Vagina (tissue), 2 donors: Measurements from ENCODE around the gene P2RX5.

ENCODE experiments used
- CTCF ChIP-seq, 3 experiments: fragments of 450-650 bp in 2 of 3; fragments of 200-600 bp in 1 of 3; sonication (generic) in 1 of 3; IDR thresholded peaks; one replicate each; pipeline ENCODE4 v1.5.1; 2017 to 2019; ENCODE audit warnings: antibody characterized with exemption in 3 of 3, mild to moderate bottlenecking in 2 of 3, moderate library complexity in 2 of 3
- POLR2A ChIP-seq, 2 donors: fragments of 450-650 bp; IDR thresholded peaks; one replicate each; pipeline ENCODE4 v1.6.1; 2017; ENCODE audit warnings: antibody characterized with exemption in 2 of 2, mild to moderate bottlenecking in 2 of 2, moderate library complexity in 2 of 2
- POLR2AphosphoS5 ChIP-seq, 2 donors: sonication (generic); formaldehyde crosslinking; IDR thresholded peaks; one replicate each; pipeline ENCODE4 v1.9.0; 2017; ENCODE audit warnings: antibody characterized with exemption in 2 of 2, mild to moderate bottlenecking in 2 of 2, low read depth in 1 of 2; ENCODE audit not compliant: insufficient read depth in 1 of 2

- TF ChIP-seq POLR2A (IDR thresholded peaks at IDR 0.05): no peak
- TF ChIP-seq CTCF (IDR thresholded peaks at IDR 0.05): no peak
- TF ChIP-seq POLR2AphosphoS5 (IDR thresholded peaks at IDR 0.05; ENCODE audit: insufficient read depth in 1 of 2, low read depth in 1 of 2): no peak
Observed at GRCh38 chr17:3732210-3732621, 36.3 kb upstream of the P2RX5 start.
